Heart right ventricle (tissue), 16 donors: ENCODE results near the gene SYNDIG1. TPM values are rescaled to one million over a fixed set of nuclear protein-coding genes. Genes with fewer than 3 reads are reported as not detected.

Source experiments
- ATAC-seq, 8 donors: fragments of 200-7000 bp; cut with Tn5 transposase; one replicate each; pipeline ENCODE4 v1.9.1; 2020; ENCODE audit warnings: mild to moderate bottlenecking in 8 of 8, moderate library complexity in 8 of 8, moderate number of reproducible peaks in 1 of 8
- DNase-seq, 2 donors: peaks; one replicate each; pipeline ENCODE4 v3.0.0-alpha.2; 2020
- H3K27ac ChIP-seq, 10 donors: fragments of 200-600 bp; sonication (generic) in 2 of 10; one replicate each; pipeline versions ENCODE4 v1.5.0 to v1.8.0; 2020 to 2022; ENCODE audit warnings: mild to moderate bottlenecking in 3 of 10
- H3K27me3 ChIP-seq, 7 donors: fragments of 200-600 bp; one replicate each; pipeline ENCODE4 v1.8.0; 2021 to 2022; ENCODE audit warnings: mild to moderate bottlenecking in 2 of 7
- H3K36me3 ChIP-seq, 9 donors: fragments of 200-600 bp; sonication (generic) in 1 of 9; one replicate each; pipeline versions ENCODE4 v1.5.0 to v1.8.0; 2020 to 2022; ENCODE audit warnings: mild to moderate bottlenecking in 2 of 9
- H3K4me1 ChIP-seq, 9 donors: fragments of 200-600 bp; sonication (generic) in 1 of 9; one replicate each; pipeline versions ENCODE4 v1.5.0 to v1.8.0; 2020 to 2022; ENCODE audit warnings: mild to moderate bottlenecking in 4 of 9
- H3K4me3 ChIP-seq, 10 donors: fragments of 200-600 bp; sonication (generic) in 2 of 10; one replicate each; pipeline versions ENCODE4 v1.5.0 to v1.8.0; 2020 to 2022; ENCODE audit warnings: mild to moderate bottlenecking in 7 of 10, moderate library complexity in 2 of 10
- H3K9me3 ChIP-seq, 11 donors: fragments of 200-600 bp in 10 of 11; sonication (generic) in 2 of 11; one replicate each; pipeline versions ENCODE4 v1.5.0 to v1.8.0; 2013 to 2022; ENCODE audit warnings: mild to moderate bottlenecking in 2 of 11, control low read depth in 1 of 11, moderate library complexity in 1 of 11
- WGBS, 2 donors: extraction: QIAGEN DNeasy Blood & Tissue Kit; methylation state at CpG; one replicate each; pipeline ENCODE4 v1.1.7; 2013; ENCODE audit warnings: inconsistent platforms in 1 of 2; 5-methylcytosine and 5-hydroxymethylcytosine counted together
- intact Hi-C, 10 donors: fragments of 100-400 bp; cut with DNase I; formaldehyde crosslinking; loops; one replicate each; pipeline versions ENCODE4 v1.11.1 to v1.14.2; 2022
- polyA plus RNA-seq, 2 donors: library from polyadenylated mRNA; stranded (reverse); fragments of 200-250 nt; gene quantifications; one replicate each; pipeline ENCODE4 v1.2.3, GENCODE V29; 2013
- total RNA-seq, 10 donors: library from RNA; stranded (reverse); fragmentation: NEBNext Ultra II Directional in 3 of 10; extraction: Animal tissue kit (Norgen Biotek cat#: 25700) in 3 of 10; gene quantifications; one replicate each; pipeline versions ENCODE4 v1.2.1 to v1.2.4, GENCODE V29; 2021 to 2023
- TF ChIP-seq, protein P1 (sequence below), 9 donors: fragments of 200-600 bp; sonication (generic) in 2 of 9; IDR thresholded peaks; one replicate each; pipeline versions ENCODE4 v1.5.0 to v1.8.0; 2021 to 2022; ENCODE audit warnings: antibody characterized with exemption in 9 of 9, mild to moderate bottlenecking in 5 of 9, moderate library complexity in 1 of 9
- donor health status: Arrhythmogenic right ventricular cardiomyopathy.
- donor health status: ischemic (EF 13 %, LVEDD 7.1; RV severe dilation, severe dysfunction).
- donor health status: healthy with polysubstance abuse.
- donor health status: DM: no; HTN: yes; CAD: no.
- donor health status: DM: no; HTN: no; CAD: no.
- donor health status: ischemic (EF 25% LVEDD 6.9; RV normal size, moderate dysfunction).
- donor health status: ischemic (EF 25% LVEDD 5.7; RV mildly dilated, moderate dysfunction).
- donor health status: healthy.
- donor health status: DM: yes; HTN: yes; CAD: no.
- donor health status: Ischemic cardiomyopathy.
- donor health status: ischemic (EF 35%, LVEDD 5.7; RV mildly dilated, moderate dysfunction).
- donor health status: nonischemic (EF 11% LVEDD 7.7; RV severe dilation, severe dysfunction).
- donor health status: DM: yes; HTN: yes; CAD: no.
- donor health status: PGD.
- donor health status: ischemic (EF 29% LVEDD 5.4; RV normal size, mild dysfunction).
- donor health status: nonischemic (EF 23%, LVEDD 6.1; RV moderate dilation, normal function).

SYNDIG1 gene
- total and polyA plus RNA-seq, 12 donors: 8.6 to 34.7 (median 19.9) TPM

DNA sequence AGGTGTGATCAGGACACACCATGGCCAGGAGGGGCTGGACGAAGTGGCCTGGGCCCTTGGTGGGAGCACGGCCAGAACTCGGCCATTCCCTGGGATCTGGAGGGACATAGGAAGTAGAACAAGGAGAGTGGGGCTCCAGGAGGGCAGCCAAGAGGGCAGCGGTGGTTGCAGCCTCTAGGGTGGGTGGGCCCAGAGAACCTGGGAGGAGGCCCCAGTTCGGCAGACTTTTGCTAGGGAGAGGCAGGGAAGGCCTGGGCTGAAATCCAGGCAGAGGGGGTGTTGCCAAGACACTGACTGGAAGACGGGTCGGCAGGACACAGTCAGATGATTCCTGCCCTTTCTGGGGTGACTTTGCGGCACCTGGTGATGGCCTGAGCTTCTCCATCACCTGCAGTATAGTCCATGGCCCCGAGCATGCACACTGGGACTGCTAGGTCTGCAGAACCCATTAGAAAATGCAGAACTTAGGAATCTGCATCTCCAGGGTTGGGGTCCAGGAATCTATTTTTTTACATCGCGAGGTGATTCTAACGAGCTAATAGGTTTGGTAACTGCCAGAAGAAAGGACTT, 224.8 kb downstream of the SYNDIG1 start:
- Histone ChIP-seq H3K36me3 (no peaks in the 10 kb centered on the region), H3K4me1 (peaks cover 0 to 25% (median 13%) of the 10 kb centered on the region in 9 donors), H3K9me3 (no peaks in the 10 kb centered on the region), H3K27ac (no peak overlapping the region), H3K27me3 (peaks cover 0 to 11% (median 0%) of the 10 kb centered on the region in 7 donors), H3K4me3 (no peak overlapping the region)
- intact Hi-C loops: no loop called here
- ATAC-seq (peak in 1 of 8 donors; percentile 19), DNase-seq (peak in 1 of 2 donors; percentile 6)
- 59 to 61% methylated on average over 12 of the region's 12 CpGs for WGBS, 2 donors
- TF ChIP-seq, protein P1, sequence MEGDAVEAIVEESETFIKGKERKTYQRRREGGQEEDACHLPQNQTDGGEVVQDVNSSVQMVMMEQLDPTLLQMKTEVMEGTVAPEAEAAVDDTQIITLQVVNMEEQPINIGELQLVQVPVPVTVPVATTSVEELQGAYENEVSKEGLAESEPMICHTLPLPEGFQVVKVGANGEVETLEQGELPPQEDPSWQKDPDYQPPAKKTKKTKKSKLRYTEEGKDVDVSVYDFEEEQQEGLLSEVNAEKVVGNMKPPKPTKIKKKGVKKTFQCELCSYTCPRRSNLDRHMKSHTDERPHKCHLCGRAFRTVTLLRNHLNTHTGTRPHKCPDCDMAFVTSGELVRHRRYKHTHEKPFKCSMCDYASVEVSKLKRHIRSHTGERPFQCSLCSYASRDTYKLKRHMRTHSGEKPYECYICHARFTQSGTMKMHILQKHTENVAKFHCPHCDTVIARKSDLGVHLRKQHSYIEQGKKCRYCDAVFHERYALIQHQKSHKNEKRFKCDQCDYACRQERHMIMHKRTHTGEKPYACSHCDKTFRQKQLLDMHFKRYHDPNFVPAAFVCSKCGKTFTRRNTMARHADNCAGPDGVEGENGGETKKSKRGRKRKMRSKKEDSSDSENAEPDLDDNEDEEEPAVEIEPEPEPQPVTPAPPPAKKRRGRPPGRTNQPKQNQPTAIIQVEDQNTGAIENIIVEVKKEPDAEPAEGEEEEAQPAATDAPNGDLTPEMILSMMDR (IDR thresholded peaks at IDR 0.05): no peak

- DNase-seq: no peak
- H3K9me3 ChIP-seq: no peaks in the 10 kb centered on the region
- H3K36me3 ChIP-seq: no peaks in the 10 kb centered on the region
- intact Hi-C loops: no loop called here
- TF ChIP-seq, protein P1 (IDR thresholded peaks at IDR 0.05): no peak
- peaks cover 0 to 11% (median 0%) of the 10 kb centered on the region in 7 donors for H3K27me3 ChIP-seq
- ATAC-seq: peak in 6 of 8 donors; percentile 46 to 66 (median 50)
- 47 to 51% methylated on average over 14 of the region's 14 CpGs for WGBS, 2 donors
- no peak overlapping the region for H3K4me3 ChIP-seq
- H3K27ac ChIP-seq: no peak overlapping the region
- H3K4me1 ChIP-seq: peaks cover 0 to 25% (median 13%) of the 10 kb centered on the region in 9 donors
These were observed 225.5 kb downstream of the SYNDIG1 start for GRCh38 chr20:24694727-24695528.

- intact Hi-C loops: no loop called here
- Histone ChIP-seq H3K27me3 (peaks cover 0 to 11% (median 0%) of the 10 kb centered on the region in 7 donors), H3K27ac (no peak overlapping the region), H3K9me3 (no peaks in the 10 kb centered on the region), H3K4me3 (no peak overlapping the region), H3K4me1 (peaks cover 0 to 25% (median 13%) of the 10 kb centered on the region in 9 donors), H3K36me3 (no peaks in the 10 kb centered on the region)
- no peak for DNase-seq
- ATAC-seq: no peak
- WGBS, 2 donors: 93 to 94% methylated on average over 2 of the region's 2 CpGs
- TF ChIP-seq, protein P1 (IDR thresholded peaks at IDR 0.05): no peak
These were observed 226.2 kb downstream of the SYNDIG1 start for GRCh38 chr20:24695529-24696225.

GRCh38 chr20:24696396-24696795, 227.0 kb downstream of the SYNDIG1 start:
- H3K36me3 ChIP-seq: no peaks in the 10 kb centered on the region
- ATAC-seq: no peak
- H3K27ac ChIP-seq: no peak overlapping the region
- TF ChIP-seq, protein P1 (IDR thresholded peaks at IDR 0.05): no peak
- intact Hi-C loops: no loop called here
- no peak overlapping the region for H3K4me3 ChIP-seq
- WGBS, 2 donors: 94 to 98% methylated on average over 8 of the region's 8 CpGs
- DNase-seq: no peak
- peaks cover 0 to 25% (median 13%) of the 10 kb centered on the region in 9 donors for H3K4me1 ChIP-seq
- no peaks in the 10 kb centered on the region for H3K9me3 ChIP-seq
- H3K27me3 ChIP-seq: peaks cover 0 to 11% (median 0%) of the 10 kb centered on the region in 7 donors
